CD4-positive, CD25-positive, alpha-beta regulatory T cell (primary cell): ENCODE measurements around the gene SPEM1. TPM values are rescaled to one million over a fixed set of nuclear protein-coding genes. Genes with fewer than 3 reads are reported as not detected.

Experiments
- ATAC-seq, 2 donors: fragments of 150-1000 bp; cut with Tn5 transposase; one replicate each; pipeline ENCODE4 v1.10.0; 2021; ENCODE audit warnings: low read depth in 2 of 2, moderate number of reproducible peaks in 2 of 2, moderate library complexity in 1 of 2
- DNase-seq, 3 donors: peaks; one replicate each; pipeline versions ENCODE4 v3.0.0 to v3.0.0-alpha.2; 2012 to 2022; ENCODE audit warnings: mixed read lengths in 1 of 3
- H3K27ac ChIP-seq: one replicate; pipeline ENCODE4 v1.7.0; 2013; ENCODE audit warnings: mild to moderate bottlenecking, low read length; ENCODE audit not compliant: insufficient read depth, poor library complexity, severe bottlenecking
- H3K27me3 ChIP-seq: one replicate; pipeline ENCODE4 v1.7.0; 2013; ENCODE audit warnings: low read length; ENCODE audit not compliant: control insufficient read depth, insufficient read depth
- H3K36me3 ChIP-seq: one replicate; pipeline ENCODE4 v1.7.0; 2013; ENCODE audit warnings: mild to moderate bottlenecking, low read length, moderate library complexity; ENCODE audit not compliant: control insufficient read depth, insufficient read depth
- H3K4me1 ChIP-seq: 2 replicates; pipeline ENCODE4 v1.7.0; 2013; ENCODE audit warnings: mild to moderate bottlenecking, low read length; ENCODE audit not compliant: insufficient read depth, control insufficient read depth, poor library complexity, severe bottlenecking
- H3K4me3 ChIP-seq: one replicate; pipeline ENCODE4 v1.7.0; 2013; ENCODE audit warnings: low read depth, mild to moderate bottlenecking, low read length, moderate library complexity
- H3K9me3 ChIP-seq, 2 experiments: 1 replicate in 1 of 2; 2 replicates in 1 of 2; pipeline ENCODE4 v1.7.0; 2013; ENCODE audit warnings: low read length in 2 of 2, mild to moderate bottlenecking in 1 of 2, moderate library complexity in 1 of 2; ENCODE audit not compliant: control insufficient read depth in 2 of 2
- H3K27ac Mint-ChIP-seq, 3 donors: one replicate each; pipeline ENCODE4 v1.8.0; 2020 to 2022; ENCODE audit warnings: mild to moderate bottlenecking in 3 of 3, mixed read lengths in 3 of 3, moderate library complexity in 2 of 3
- H3K27me3 Mint-ChIP-seq: one replicate; pipeline ENCODE4 v1.8.0; 2022; ENCODE audit warnings: mild to moderate bottlenecking, mixed read lengths
- H3K36me3 Mint-ChIP-seq: one replicate; pipeline ENCODE4 v1.8.0; 2020; ENCODE audit warnings: mixed read lengths
- H3K4me1 Mint-ChIP-seq, 4 donors: one replicate each; pipeline ENCODE4 v1.8.0; 2020 to 2022; ENCODE audit warnings: mixed read lengths in 4 of 4, mild to moderate bottlenecking in 1 of 4
- H3K4me3 Mint-ChIP-seq, 4 donors: one replicate each; pipeline ENCODE4 v1.8.0; 2020 to 2022; ENCODE audit warnings: mild to moderate bottlenecking in 4 of 4, mixed read lengths in 4 of 4, moderate library complexity in 3 of 4
- H3K9me3 Mint-ChIP-seq, 7 donors: one replicate each; pipeline ENCODE4 v1.8.0; 2020 to 2022; ENCODE audit warnings: mixed read lengths in 7 of 7, mild to moderate bottlenecking in 3 of 7, moderate library complexity in 2 of 7
- polyA plus RNA-seq, 4 donors: library from polyadenylated mRNA; unstranded; fragments of 300-500 nt; fragmentation: Illumina TruSeq; gene quantifications; one replicate each; pipeline ENCODE4 v1.2.3, GENCODE V29; 2021
- total RNA-seq: library from RNA; stranded (reverse); gene quantifications from one replicate; pipeline ENCODE4 v1.2.3, GENCODE V29; 2022

The SPEM1 gene
- not detected for total RNA-seq
- not detected for polyA plus RNA-seq

GRCh38 chr17:7419819-7420610 is at the start of gene SPEM1:
Gene SPEM1, plus strand, starts transcription at chr17:7420324. Its CDS starts 61 bp downstream, at chr17:7420385.
- Mint-ChIP-seq H3K27ac (no peak within 1 kb of the TSS), H3K9me3 (peaks cover 0 to 1% (median 0%) of the 10 kb centered on the region in 7 donors)

GRCh38 chr17:7370853-7371252 is 49.3 kb upstream of the SPEM1 start:
- DNase-seq: no peak
- Histone ChIP-seq H3K27ac (no peak overlapping the region), H3K4me1 (no peaks in the 10 kb centered on the region), H3K36me3 (no peaks in the 10 kb centered on the region), H3K9me3 (no peaks in the 10 kb centered on the region), H3K4me3 (no peak overlapping the region), H3K27me3 (no peaks in the 10 kb centered on the region)
- no peak overlapping the region for H3K27ac Mint-ChIP-seq
- peaks cover 19% of the 10 kb centered on the region for H3K27me3 Mint-ChIP-seq
- H3K4me3 Mint-ChIP-seq: no peak overlapping the region
- no peak for ATAC-seq
- no peaks in the 10 kb centered on the region for H3K36me3 Mint-ChIP-seq
- no peaks in the 10 kb centered on the region for H3K9me3 Mint-ChIP-seq
- H3K4me1 Mint-ChIP-seq: no peaks in the 10 kb centered on the region

More at GRCh38 chr17:7419819-7420610, at the start of gene SPEM1:
- H3K4me1 Mint-ChIP-seq: no peaks in the 10 kb centered on the region
- no peak for ATAC-seq
- Histone ChIP-seq H3K27me3 (no peaks in the 10 kb centered on the region), H3K4me3 (no peak within 1 kb of the TSS), H3K4me1 (no peaks in the 10 kb centered on the region), H3K9me3 (no peaks in the 10 kb centered on the region), H3K27ac (no peak within 1 kb of the TSS), H3K36me3 (no peaks in the 10 kb centered on the region)
- no peaks in the 10 kb centered on the region for H3K36me3 Mint-ChIP-seq
- H3K27me3 Mint-ChIP-seq: peaks cover 4% of the 10 kb centered on the region
- no peak within 1 kb of the TSS for H3K4me3 Mint-ChIP-seq
- DNase-seq: no peak

- no peak for DNase-seq
- Histone ChIP-seq H3K36me3 (no peaks in the 10 kb centered on the region), H3K4me1 (no peaks in the 10 kb centered on the region), H3K27me3 (peaks cover 2% of the 10 kb centered on the region), H3K9me3 (peaks cover 3 to 4% of the 10 kb centered on the region in 2 experiments), H3K27ac (no peak overlapping the region), H3K4me3 (no peak overlapping the region)
- no peak for ATAC-seq
- H3K27ac Mint-ChIP-seq: no peak overlapping the region
- H3K27me3 Mint-ChIP-seq: peaks cover 34% of the 10 kb centered on the region
- no peaks in the 10 kb centered on the region for H3K4me1 Mint-ChIP-seq
- peaks cover 0 to 3% (median 0%) of the 10 kb centered on the region in 7 donors for H3K9me3 Mint-ChIP-seq
- no peaks in the 10 kb centered on the region for H3K36me3 Mint-ChIP-seq
- H3K4me3 Mint-ChIP-seq: no peak overlapping the region
These were observed 45.8 kb upstream of the SPEM1 start for GRCh38 chr17:7374353-7374752.

GRCh38 chr17:7379134-7379533 is 41.0 kb upstream of the SPEM1 start:
- H3K4me3 Mint-ChIP-seq: no peak overlapping the region

GRCh38 chr17:7380321-7380720 is 39.8 kb upstream of the SPEM1 start:
- H3K36me3 ChIP-seq: no peaks in the 10 kb centered on the region
- peaks cover 19% of the 10 kb centered on the region for H3K4me1 ChIP-seq
- no peaks in the 10 kb centered on the region for H3K36me3 Mint-ChIP-seq
- ATAC-seq (no peak), DNase-seq (no peak)
- H3K27me3 ChIP-seq: peaks cover 18% of the 10 kb centered on the region
- no peak overlapping the region for H3K4me3 ChIP-seq
- peak overlapping the region in 2 of 4 donors; percentile 51 to 52 for H3K4me3 Mint-ChIP-seq
- H3K9me3 Mint-ChIP-seq: peaks cover 0 to 3% (median 1%) of the 10 kb centered on the region in 7 donors
- peaks cover 42% of the 10 kb centered on the region for H3K27me3 Mint-ChIP-seq
- peaks cover 3 to 5% of the 10 kb centered on the region in 2 experiments for H3K9me3 ChIP-seq
- H3K4me1 Mint-ChIP-seq: peaks cover 0 to 26% (median 9%) of the 10 kb centered on the region in 4 donors
- no peak overlapping the region for H3K27ac ChIP-seq
- peak overlapping the region in 2 of 3 donors; percentile 55 to 86 for H3K27ac Mint-ChIP-seq

More at GRCh38 chr17:7379134-7379533, 41.0 kb upstream of the SPEM1 start:
- Histone ChIP-seq H3K27ac (no peak overlapping the region), H3K4me1 (peaks cover 12% of the 10 kb centered on the region), H3K36me3 (no peaks in the 10 kb centered on the region), H3K4me3 (no peak overlapping the region), H3K9me3 (peaks cover 3 to 5% of the 10 kb centered on the region in 2 experiments), H3K27me3 (peaks cover 18% of the 10 kb centered on the region)
- ATAC-seq: no peak
- H3K9me3 Mint-ChIP-seq: peaks cover 0 to 3% (median 1%) of the 10 kb centered on the region in 7 donors
- peaks cover 0 to 19% (median 4%) of the 10 kb centered on the region in 4 donors for H3K4me1 Mint-ChIP-seq
- no peaks in the 10 kb centered on the region for H3K36me3 Mint-ChIP-seq
- no peak overlapping the region for H3K27ac Mint-ChIP-seq
- H3K27me3 Mint-ChIP-seq: peaks cover 48% of the 10 kb centered on the region
- DNase-seq: no peak

- H3K27me3 ChIP-seq: peaks cover 18% of the 10 kb centered on the region
These were observed 39.1 kb upstream of the SPEM1 start, which contains the start of gene TNK1 for GRCh38 chr17:7380855-7381683. Gene TNK1, plus strand, starts transcription at chr17:7381089. Its CDS starts 1,838 bp downstream, at chr17:7382927.

GRCh38 chr17:7382901-7383300 is 37.2 kb upstream of the SPEM1 start:
- peak overlapping the region; percentile 8 to 88 (median 73) for H3K4me3 Mint-ChIP-seq
- peaks cover 3 to 5% of the 10 kb centered on the region in 2 experiments for H3K9me3 ChIP-seq

More at GRCh38 chr17:7380855-7381683, 39.1 kb upstream of the SPEM1 start, which contains the start of gene TNK1:
- Mint-ChIP-seq H3K4me3 (peak within 1 kb of the TSS in 2 of 4 donors; percentile 51 to 84), H3K36me3 (no peaks in the 10 kb centered on the region), H3K9me3 (peaks cover 0 to 3% (median 1%) of the 10 kb centered on the region in 7 donors), H3K4me1 (peaks cover 0 to 28% (median 9%) of the 10 kb centered on the region in 4 donors), H3K27me3 (peaks cover 42% of the 10 kb centered on the region), H3K27ac (peak within 1 kb of the TSS in 2 of 3 donors; percentile 55 to 86)
- Histone ChIP-seq H3K4me3 (no peak within 1 kb of the TSS), H3K36me3 (no peaks in the 10 kb centered on the region), H3K27ac (no peak within 1 kb of the TSS), H3K4me1 (peaks cover 19% of the 10 kb centered on the region), H3K9me3 (peaks cover 3 to 5% of the 10 kb centered on the region in 2 experiments)
- ATAC-seq (no peak), DNase-seq (no peak)

More at GRCh38 chr17:7382901-7383300, 37.2 kb upstream of the SPEM1 start:
- Mint-ChIP-seq H3K4me1 (peaks cover 0 to 35% (median 9%) of the 10 kb centered on the region in 4 donors), H3K27ac (peak overlapping the region in 1 of 3 donors; percentile 82), H3K27me3 (peaks cover 28% of the 10 kb centered on the region), H3K9me3 (peaks cover 0 to 3% (median 1%) of the 10 kb centered on the region in 7 donors), H3K36me3 (no peaks in the 10 kb centered on the region)
- DNase-seq: no peak
- peaks cover 18% of the 10 kb centered on the region for H3K27me3 ChIP-seq
- no peak overlapping the region for H3K27ac ChIP-seq
- ATAC-seq: no peak
- peaks cover 19% of the 10 kb centered on the region for H3K4me1 ChIP-seq
- no peak overlapping the region for H3K4me3 ChIP-seq
- peaks cover 2% of the 10 kb centered on the region for H3K36me3 ChIP-seq
